Activated CD4-positive, alpha-beta T cell treated with anti-CD3 and anti-CD28 coated beads for 36 hours (primary cell): ENCODE results near the gene EXOC3L1. TPM values are rescaled to one million over a fixed set of nuclear protein-coding genes. Genes with fewer than 3 reads are reported as not detected.

Experiments used
- ATAC-seq: fragments of 200-7000 bp; cut with Tn5 transposase; one replicate; pipeline ENCODE4 v1.10.0; 2021; ENCODE audit warnings: mild to moderate bottlenecking, moderate library complexity
- CTCF ChIA-PET: fragments of 350-600 bp; sonication (Branson Sonifier 250); formaldehyde crosslinking; loops from one replicate; lab custom pipeline; 2021; ENCODE audit warnings: antibody characterized with exemption; lab: Charles Lee
- POLR2A ChIA-PET: fragments of 350-600 bp; sonication (Branson Sonifier 250); formaldehyde crosslinking; loops from one replicate; lab custom pipeline; 2021; ENCODE audit warnings: antibody characterized with exemption, inconsistent platforms; lab: Charles Lee
- DNase-seq: peaks from one replicate; pipeline ENCODE4 v3.0.0-alpha.2; 2020
- H3K27ac Mint-ChIP-seq: one replicate; pipeline ENCODE4 v1.8.0; 2021; ENCODE audit warnings: mixed read lengths
- H3K27me3 Mint-ChIP-seq: one replicate; pipeline ENCODE4 v1.8.0; 2021; ENCODE audit warnings: mixed read lengths
- H3K36me3 Mint-ChIP-seq: one replicate; pipeline ENCODE4 v1.8.0; 2021; ENCODE audit warnings: low read depth, mixed read lengths
- H3K4me1 Mint-ChIP-seq: one replicate; pipeline ENCODE4 v1.8.0; 2021; ENCODE audit warnings: mixed read lengths
- H3K4me3 Mint-ChIP-seq: one replicate; pipeline ENCODE4 v1.8.0; 2021; ENCODE audit warnings: mild to moderate bottlenecking, moderate library complexity, mixed read lengths
- H3K9me3 Mint-ChIP-seq: one replicate; pipeline ENCODE4 v1.8.0; 2021; ENCODE audit warnings: low read depth, mixed read lengths
- intact Hi-C, 2 experiments: fragments of 100-400 bp; cut with DNase I in 1 of 2; cut with micrococcal nuclease in 1 of 2; formaldehyde crosslinking; loops; one replicate each; pipeline versions ENCODE4 v1.14.2 to v1.15.1; 2022 to 2024; cut with DNase I, micrococcal nuclease
- total RNA-seq, 2 experiments: library from RNA; stranded (reverse); gene quantifications; one replicate each; pipeline ENCODE4 v1.2.3, GENCODE V29; 2021

Gene EXOC3L1
- total RNA-seq, 2 experiments from 2014 or later, result 0.16 TPM; not detected in 1

- no peak overlapping the region for H3K27ac Mint-ChIP-seq
- ChIA-PET CTCF (interaction anchor here (1.0 kb wide), 1 partner anchor 119 kb away, joined by 3 read pairs; no protein-coding TSS in a partner anchor), POLR2A (no interaction called here)
These were observed 10.4 kb downstream of the EXOC3L1 start for GRCh38 chr16:67179421-67180080.

GRCh38 chr16:67177743-67178699 is 11.9 kb downstream of the EXOC3L1 start:
- peak; percentile 72 for ATAC-seq
- H3K4me3 Mint-ChIP-seq, result peak overlapping the region; percentile 43
- DNase-seq, result peak; percentile 85
- no peaks in the 10 kb centered on the region for H3K9me3 Mint-ChIP-seq
- intact Hi-C loops, result no loop called here
- peaks cover 3% of the 10 kb centered on the region for H3K36me3 Mint-ChIP-seq
- H3K27me3 Mint-ChIP-seq, result peaks cover 37% of the 10 kb centered on the region
- peaks cover 24% of the 10 kb centered on the region for H3K4me1 Mint-ChIP-seq
- no peak overlapping the region for H3K27ac Mint-ChIP-seq
- POLR2A ChIA-PET, result interaction anchor here (0.8 kb wide), 1 partner anchor 17 kb away, joined by 3 read pairs; no protein-coding TSS in a partner anchor
- CTCF ChIA-PET, result interaction anchor here (1.0 to 5.3 kb wide), 7 partner anchors 7 to 270 kb away, joined by 4 to 39 read pairs (median 5); partner anchors contain the start of genes EXOC3L1 and HSF4

More at GRCh38 chr16:67179421-67180080, 10.4 kb downstream of the EXOC3L1 start:
- Mint-ChIP-seq H3K36me3 (peaks cover 3% of the 10 kb centered on the region), H3K9me3 (no peaks in the 10 kb centered on the region), H3K4me1 (peaks cover 14% of the 10 kb centered on the region), H3K4me3 (no peak overlapping the region), H3K27me3 (peaks cover 26% of the 10 kb centered on the region)
- intact Hi-C loops, result loop anchor here in 1 of 2 experiments (10.0 kb wide), 1 partner anchor 905 kb away; the partner anchor contains the start of gene NFATC3
- peak; percentile 57 for DNase-seq
- no peak for ATAC-seq

DNA sequence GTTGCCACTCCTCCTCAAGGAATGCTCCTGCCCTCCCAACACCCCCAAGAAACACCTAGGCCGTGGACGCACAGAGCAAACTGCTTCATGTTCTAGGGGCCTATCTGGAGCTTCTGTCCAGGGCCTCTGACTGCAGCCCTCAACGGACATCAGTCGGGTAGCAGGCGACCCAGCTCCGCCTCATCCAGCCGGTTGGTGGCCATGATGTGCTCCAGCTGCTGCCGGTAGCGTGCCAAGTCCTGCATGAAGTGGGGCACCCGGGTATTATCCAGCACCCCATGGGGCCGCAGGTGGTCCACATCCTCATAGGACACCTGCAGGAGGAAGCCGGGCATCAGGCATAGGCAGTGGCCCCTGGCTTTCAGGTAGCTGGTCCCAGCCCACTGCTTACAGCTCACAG is 13.3 kb downstream of the EXOC3L1 start:
- Mint-ChIP-seq H3K4me1 (peaks cover 24% of the 10 kb centered on the region), H3K9me3 (no peaks in the 10 kb centered on the region), H3K27ac (no peak overlapping the region), H3K36me3 (peaks cover 3% of the 10 kb centered on the region), H3K27me3 (peaks cover 45% of the 10 kb centered on the region), H3K4me3 (no peak overlapping the region)
- intact Hi-C loops, result no loop called here
- DNase-seq, result no peak
- CTCF ChIA-PET, result interaction anchor here (0.6 to 5.3 kb wide), 12 partner anchors 8 to 271 kb away, joined by 3 to 39 read pairs (median 5); partner anchors contain the start of gene HSF4
- POLR2A ChIA-PET, result interaction anchor here (0.6 kb wide), 1 partner anchor 9 kb away, joined by 3 read pairs; no protein-coding TSS in a partner anchor
- ATAC-seq, result no peak

DNA sequence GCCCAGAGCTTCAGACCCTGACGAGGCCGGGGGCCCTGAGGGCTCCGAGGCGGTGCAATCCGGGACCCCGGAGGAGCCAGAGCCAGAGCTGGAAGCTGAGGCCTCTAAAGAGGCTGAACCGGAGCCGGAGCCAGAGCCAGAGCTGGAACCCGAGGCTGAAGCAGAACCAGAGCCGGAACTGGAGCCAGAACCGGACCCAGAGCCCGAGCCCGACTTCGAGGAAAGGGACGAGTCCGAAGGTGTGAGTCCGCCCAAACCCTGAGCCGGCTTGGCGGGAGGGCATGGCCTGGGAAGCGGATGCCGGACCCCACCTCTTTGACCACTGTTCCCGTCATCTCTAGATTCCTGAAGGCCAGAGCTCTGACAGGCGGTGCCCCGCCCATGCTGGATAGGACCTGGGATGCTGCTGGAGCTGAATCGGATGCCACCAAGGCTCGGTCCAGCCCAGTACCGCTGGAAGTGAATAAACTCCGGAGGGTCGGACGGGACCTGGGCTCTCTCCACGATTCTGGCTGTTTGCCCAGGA is 15.2 kb downstream of the EXOC3L1 start:
- CTCF ChIA-PET, result interaction anchor here (0.7 to 5.3 kb wide), 5 partner anchors 11 to 157 kb away, joined by 3 to 39 read pairs (median 6); partner anchors contain the start of gene HSF4
- Mint-ChIP-seq H3K36me3 (peaks cover 7% of the 10 kb centered on the region), H3K9me3 (no peaks in the 10 kb centered on the region), H3K27ac (no peak overlapping the region), H3K4me1 (peaks cover 34% of the 10 kb centered on the region), H3K4me3 (no peak overlapping the region), H3K27me3 (peaks cover 55% of the 10 kb centered on the region)
- DNase-seq, result no peak
- no peak for ATAC-seq
- POLR2A ChIA-PET, result no interaction called here
- intact Hi-C loops, result loop anchor here in 1 of 2 experiments (1.0 kb wide), 1 partner anchor 10 kb away; the partner anchor contains the start of gene HSF4

DNA sequence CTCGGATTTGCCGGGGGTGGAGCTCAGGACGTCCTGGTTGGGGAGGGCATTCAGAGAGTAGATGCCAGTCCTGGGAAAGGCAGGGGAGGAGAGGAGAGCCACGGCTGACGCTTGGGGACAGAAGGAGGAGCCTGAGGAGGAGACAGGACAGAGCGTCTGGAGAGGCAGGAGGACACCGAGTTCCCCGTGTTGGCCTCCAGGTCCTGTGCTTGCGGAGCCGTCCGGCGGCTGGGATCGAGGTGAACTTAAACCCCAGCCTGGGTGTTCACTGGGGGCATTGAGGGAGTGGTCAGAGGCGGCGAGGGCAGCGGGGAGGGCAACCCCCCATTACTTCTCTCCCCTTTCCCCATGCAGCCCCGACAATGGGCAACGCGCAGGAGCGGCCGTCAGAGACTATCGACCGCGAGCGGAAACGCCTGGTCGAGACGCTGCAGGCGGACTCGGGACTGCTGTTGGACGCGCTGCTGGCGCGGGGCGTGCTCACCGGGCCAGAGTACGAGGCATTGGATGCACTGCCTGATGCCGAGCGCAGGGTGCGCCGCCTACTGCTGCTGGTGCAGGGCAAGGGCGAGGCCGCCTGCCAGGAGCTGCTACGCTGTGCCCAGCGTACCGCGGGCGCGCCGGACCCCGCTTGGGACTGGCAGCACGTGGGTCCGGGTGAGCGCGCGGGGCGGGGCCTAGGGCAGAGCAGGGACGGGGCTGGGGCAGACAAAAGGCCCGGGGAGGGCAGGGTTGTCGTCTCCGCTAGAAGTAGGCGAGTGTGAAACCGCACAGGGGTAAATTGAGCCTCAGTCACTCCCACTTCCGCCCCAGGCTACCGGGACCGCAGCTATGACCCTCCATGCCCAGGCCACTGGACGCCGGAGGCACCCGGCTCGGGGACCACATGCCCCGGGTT is 15.9 kb downstream of the EXOC3L1 start:
- intact Hi-C loops, result loop anchor here in 1 of 2 experiments (1.0 kb wide), 1 partner anchor 10 kb away; the partner anchor contains the start of gene HSF4
- ChIA-PET CTCF (interaction anchor here (0.6 to 5.3 kb wide), 6 partner anchors 12 to 156 kb away, joined by 3 to 39 read pairs (median 4); partner anchors contain the start of gene HSF4), POLR2A (interaction anchor here (0.6 to 0.7 kb wide), 2 partner anchors 11 to 147 kb away, joined by 3 to 4 read pairs; no protein-coding TSS in a partner anchor)
- peaks cover 7% of the 10 kb centered on the region for H3K36me3 Mint-ChIP-seq
- H3K27me3 Mint-ChIP-seq, result peaks cover 57% of the 10 kb centered on the region
- peak; percentile 79 for DNase-seq
- H3K27ac Mint-ChIP-seq, result peak overlapping the region; percentile 53
- H3K4me3 Mint-ChIP-seq, result peak overlapping the region; percentile 68
- ATAC-seq, result peak; percentile 50
- H3K9me3 Mint-ChIP-seq, result no peaks in the 10 kb centered on the region
- H3K4me1 Mint-ChIP-seq, result peaks cover 36% of the 10 kb centered on the region

DNA sequence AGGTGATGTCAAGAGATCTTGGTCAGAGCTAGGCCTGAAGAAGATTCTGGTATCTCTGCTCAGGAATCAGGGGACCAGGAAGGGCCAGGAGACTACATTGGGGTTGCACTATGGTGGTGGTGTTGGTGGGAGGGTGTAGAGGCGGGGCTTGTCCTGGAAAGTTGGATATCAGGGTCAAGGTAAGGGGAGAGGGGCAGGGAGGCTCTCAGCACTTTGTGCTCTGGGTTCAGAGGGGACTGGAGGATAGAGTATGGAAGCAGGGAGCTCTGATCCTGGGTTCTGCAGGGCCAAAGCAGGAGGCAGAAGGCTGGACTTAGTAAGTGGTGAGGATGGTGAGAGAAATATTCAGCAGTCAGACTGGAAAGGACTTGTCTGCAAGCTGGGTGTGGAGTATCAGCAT is 16.6 kb downstream of the EXOC3L1 start:
- peak overlapping the region; percentile 53 for H3K27ac Mint-ChIP-seq
- peak overlapping the region; percentile 68 for H3K4me3 Mint-ChIP-seq
- H3K4me1 Mint-ChIP-seq, result peaks cover 31% of the 10 kb centered on the region
- no peaks in the 10 kb centered on the region for H3K9me3 Mint-ChIP-seq
- H3K36me3 Mint-ChIP-seq, result peaks cover 5% of the 10 kb centered on the region
- ATAC-seq (no peak), DNase-seq (no peak)
- H3K27me3 Mint-ChIP-seq, result peaks cover 59% of the 10 kb centered on the region
- ChIA-PET POLR2A (interaction anchor here (0.6 to 0.7 kb wide), 2 partner anchors 10 to 146 kb away, joined by 3 to 4 read pairs; no protein-coding TSS in a partner anchor), CTCF (interaction anchor here (0.6 to 5.3 kb wide), 6 partner anchors 11 to 67 kb away, joined by 3 to 39 read pairs (median 4); partner anchors contain the start of gene HSF4)
- intact Hi-C loops, result no loop called here

GRCh38 chr16:67170949-67171649 is 18.8 kb downstream of the EXOC3L1 start:
- peaks cover 33% of the 10 kb centered on the region for H3K4me1 Mint-ChIP-seq
- H3K4me3 Mint-ChIP-seq, result peak overlapping the region; percentile 70
- DNase-seq (no peak), ATAC-seq (no peak)
- intact Hi-C loops, result loop anchor here in 1 of 2 experiments (1.0 kb wide), 1 partner anchor 12 kb away; the partner anchor contains the start of genes FBXL8 and TRADD
- peaks cover 66% of the 10 kb centered on the region for H3K27me3 Mint-ChIP-seq
- peaks cover 4% of the 10 kb centered on the region for H3K36me3 Mint-ChIP-seq
- CTCF ChIA-PET, result interaction anchor here (0.9 to 1.4 kb wide), 5 partner anchors 14 to 154 kb away, joined by 3 to 6 read pairs (median 5); partner anchors contain the start of gene TMEM208
- no peaks in the 10 kb centered on the region for H3K9me3 Mint-ChIP-seq
- H3K27ac Mint-ChIP-seq, result peak overlapping the region; percentile 47
- POLR2A ChIA-PET, result no interaction called here

- Mint-ChIP-seq H3K36me3 (peaks cover 4% of the 10 kb centered on the region), H3K27ac (peak within 1 kb of the TSS; percentile 74), H3K4me1 (peaks cover 35% of the 10 kb centered on the region), H3K27me3 (peaks cover 63% of the 10 kb centered on the region), H3K9me3 (no peaks in the 10 kb centered on the region), H3K4me3 (peak within 1 kb of the TSS; percentile 70)
- POLR2A ChIA-PET, result interaction anchor here (1.5 kb wide), 1 partner anchor 10 kb away, joined by 5 read pairs; the partner anchor contains the start of genes FBXL8 and TRADD
- intact Hi-C loops, result loop anchor here in 1 of 2 experiments (1.0 kb wide), 1 partner anchor 11 kb away; the partner anchor contains the start of genes FBXL8 and TRADD
- CTCF ChIA-PET, result interaction anchor here (0.7 to 3.3 kb wide), 8 partner anchors 10 to 191 kb away, joined by 3 to 15 read pairs (median 5); partner anchors contain the start of gene TMEM208
- DNase-seq (peak; percentile 89), ATAC-seq (peak; percentile 58)
These were observed 19.6 kb downstream of the EXOC3L1 start, which contains the start of gene NOL3 for GRCh38 chr16:67170168-67170948. NOL3 (plus strand) TSS chr16:67170538.
